A673 (cell line): ENCODE measurements around the gene LDLRAD3. TPM values are rescaled to one million over a fixed set of nuclear protein-coding genes. Genes with fewer than 3 reads are reported as not detected.
A peak's percentile ranks its signal among the peaks of the same experiment; 100 is the strongest.

Experiments
- BruUV-seq: library from RNA; stranded (reverse); fragments of 400-500 nt; replicated peaks from 2 replicates; lab custom pipeline; 2021; lab: Mats Ljungman, UMichigan
- CTCF ChIA-PET: fragments of 300-600 bp; sonication (Branson Sonifier 250); formaldehyde crosslinking; loops from one replicate; lab custom pipeline; 2022; ENCODE audit warnings: antibody characterized with exemption; lab: Charles Lee
- POLR2A ChIA-PET: fragments of 300-600 bp; sonication (Branson Sonifier 250); formaldehyde crosslinking; loops from one replicate; lab custom pipeline; 2022; ENCODE audit warnings: antibody characterized with exemption; ENCODE audit not compliant: low non-redundant PET; lab: Charles Lee
- DNase-seq: peaks from one replicate; pipeline ENCODE4 v3.0.0-alpha.2; 2015; ENCODE audit warnings: low spot score
- H3K27ac ChIP-seq: fragments of 200-600 bp; sonication (generic); 2 replicates; pipeline ENCODE4 v1.5.1; 2016; ENCODE audit warnings: mixed run types, low read depth, mild to moderate bottlenecking, mixed read lengths, antibody characterized with exemption, low read length; ENCODE audit not compliant: poor library complexity, severe bottlenecking
- H3K27me3 ChIP-seq: fragments of 200-600 bp; sonication (generic); replicated peaks from 2 replicates; pipeline ENCODE4 v1.6.1; 2017; ENCODE audit warnings: mixed run types, low read depth, mild to moderate bottlenecking, mixed read lengths, antibody characterized with exemption, low read length; ENCODE audit not compliant: insufficient read depth, poor library complexity
- H3K36me3 ChIP-seq: fragments of 200-600 bp; sonication (generic); 2 replicates; pipeline ENCODE4 v1.6.1; 2016; ENCODE audit warnings: mixed run types, mild to moderate bottlenecking, mixed read lengths, antibody characterized with exemption, low read length; ENCODE audit not compliant: insufficient read depth, poor library complexity, severe bottlenecking
- H3K4me1 ChIP-seq: fragments of 200-600 bp; sonication (generic); 2 replicates; pipeline ENCODE4 v1.6.1; 2017; ENCODE audit warnings: mixed run types, mild to moderate bottlenecking, mixed read lengths, antibody characterized with exemption, low read length; ENCODE audit not compliant: insufficient read depth, poor library complexity, severe bottlenecking
- H3K4me3 ChIP-seq: fragments of 200-600 bp; sonication (generic); 2 replicates; pipeline ENCODE4 v1.5.1; 2016; ENCODE audit warnings: low read depth, mixed run types, mild to moderate bottlenecking, mixed read lengths, low read length; ENCODE audit not compliant: poor library complexity, severe bottlenecking
- H3K9me3 ChIP-seq: fragments of 200-600 bp; sonication (generic); 2 replicates; pipeline ENCODE4 v1.6.1; 2016; ENCODE audit warnings: mixed run types, low read depth, mild to moderate bottlenecking, mixed read lengths, antibody characterized with exemption, low read length; ENCODE audit not compliant: poor library complexity, severe bottlenecking
- EZH2 ChIP-seq: fragments of 200-600 bp; sonication (generic); IDR thresholded peaks from 2 replicates; pipeline ENCODE4 v1.6.1; 2017; ENCODE audit warnings: borderline replicate concordance, low read depth, mild to moderate bottlenecking, mixed read lengths, antibody characterized with exemption, low read length; ENCODE audit not compliant: poor library complexity, severe bottlenecking
- intact Hi-C: fragments of 100-400 bp; cut with micrococcal nuclease; formaldehyde crosslinking; loops from one replicate; pipeline ENCODE4 v1.10.0; 2022; ENCODE audit not compliant: unreplicated experiment
- total RNA-seq: library from RNA; stranded (reverse); gene quantifications from 2 replicates; pipeline ENCODE4 v1.2.3, GENCODE V29; 2021
- TF ChIP-seq, protein P1 (sequence below): fragments of 300-800, 200-600 bp; sonication (generic); conservative IDR thresholded peaks from 2 replicates; pipeline ENCODE4 v1.5.1; 2017; ENCODE audit warnings: low read depth, mild to moderate bottlenecking, antibody characterized with exemption, low read length, moderate library complexity, mixed read lengths

The LDLRAD3 gene
- total RNA-seq, 1 experiment from 2014 or later, result 13.1 TPM

DNA sequence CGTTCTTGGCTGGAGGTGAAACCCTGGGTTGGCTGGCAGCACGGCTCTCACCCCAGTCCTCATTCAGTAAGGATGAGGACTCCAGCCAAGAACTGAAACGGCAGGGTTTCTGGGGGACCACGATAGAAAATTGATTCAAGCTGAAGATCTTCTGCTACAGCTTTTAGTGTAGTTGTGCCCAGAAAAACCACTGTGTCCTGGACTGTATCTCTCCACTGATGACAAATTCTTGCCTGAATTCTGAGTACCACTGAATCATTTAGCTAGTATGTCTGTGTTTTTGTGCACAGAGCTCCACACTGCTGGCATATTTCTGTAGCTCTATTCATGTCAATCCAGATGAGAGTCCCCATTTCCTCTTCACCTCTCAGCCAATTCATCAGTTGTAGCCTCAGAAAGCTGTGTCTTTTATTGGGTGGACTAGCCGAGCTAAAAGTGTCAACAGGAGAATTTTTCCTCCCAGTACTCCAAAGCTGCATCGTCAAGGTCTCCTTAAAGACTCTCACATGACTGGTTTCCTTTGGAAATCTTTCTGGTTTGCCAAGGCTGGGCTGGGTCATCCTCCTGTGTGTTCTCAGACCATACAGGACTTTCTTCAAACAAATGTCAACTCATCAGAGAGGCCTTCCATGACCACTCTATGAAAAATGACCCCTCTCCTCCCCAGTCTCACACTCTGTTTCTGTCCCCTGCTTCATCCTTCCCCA is 144.6 kb downstream of the LDLRAD3 start:
- POLR2A ChIA-PET, result no interaction called here
- no peak for DNase-seq
- Histone ChIP-seq H3K4me1 (peaks cover 11% of the 10 kb centered on the region), H3K27me3 (no peaks in the 10 kb centered on the region), H3K4me3 (no peak overlapping the region), H3K9me3 (no peaks in the 10 kb centered on the region), H3K36me3 (no peaks in the 10 kb centered on the region), H3K27ac (no peak overlapping the region)
- CTCF ChIA-PET, result interaction anchor here (1.4 kb wide), 1 partner anchor 171 kb away, joined by 6 read pairs; no protein-coding TSS in a partner anchor
- no TSS peak for BruUV-seq
- intact Hi-C loops, result no loop called here
- TF ChIP-seq EZH2, result no peak
- TF ChIP-seq, protein P1, sequence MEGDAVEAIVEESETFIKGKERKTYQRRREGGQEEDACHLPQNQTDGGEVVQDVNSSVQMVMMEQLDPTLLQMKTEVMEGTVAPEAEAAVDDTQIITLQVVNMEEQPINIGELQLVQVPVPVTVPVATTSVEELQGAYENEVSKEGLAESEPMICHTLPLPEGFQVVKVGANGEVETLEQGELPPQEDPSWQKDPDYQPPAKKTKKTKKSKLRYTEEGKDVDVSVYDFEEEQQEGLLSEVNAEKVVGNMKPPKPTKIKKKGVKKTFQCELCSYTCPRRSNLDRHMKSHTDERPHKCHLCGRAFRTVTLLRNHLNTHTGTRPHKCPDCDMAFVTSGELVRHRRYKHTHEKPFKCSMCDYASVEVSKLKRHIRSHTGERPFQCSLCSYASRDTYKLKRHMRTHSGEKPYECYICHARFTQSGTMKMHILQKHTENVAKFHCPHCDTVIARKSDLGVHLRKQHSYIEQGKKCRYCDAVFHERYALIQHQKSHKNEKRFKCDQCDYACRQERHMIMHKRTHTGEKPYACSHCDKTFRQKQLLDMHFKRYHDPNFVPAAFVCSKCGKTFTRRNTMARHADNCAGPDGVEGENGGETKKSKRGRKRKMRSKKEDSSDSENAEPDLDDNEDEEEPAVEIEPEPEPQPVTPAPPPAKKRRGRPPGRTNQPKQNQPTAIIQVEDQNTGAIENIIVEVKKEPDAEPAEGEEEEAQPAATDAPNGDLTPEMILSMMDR, result no peak

DNA sequence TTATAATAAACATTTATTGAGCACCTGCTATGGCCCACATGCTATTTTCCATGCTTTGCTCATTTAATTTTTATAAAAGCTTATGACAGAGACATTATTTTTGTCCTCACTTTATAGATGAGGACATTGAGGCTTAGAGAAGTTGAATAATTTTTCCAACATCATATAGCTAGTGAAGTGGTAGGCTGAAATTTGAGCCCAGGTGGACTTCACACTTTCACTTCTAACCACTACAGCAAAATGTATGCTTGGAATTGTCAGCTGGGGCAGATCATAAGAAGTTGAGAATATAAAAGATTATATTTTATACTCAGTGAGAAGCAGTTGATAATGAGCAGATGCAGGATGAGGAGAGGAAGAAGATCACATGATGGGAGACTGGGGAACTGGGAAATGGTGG is 146.1 kb downstream of the LDLRAD3 start:
- CTCF ChIA-PET, result no interaction called here
- intact Hi-C loops, result no loop called here
- POLR2A ChIA-PET, result no interaction called here
- Histone ChIP-seq H3K27ac (no peak overlapping the region), H3K27me3 (no peaks in the 10 kb centered on the region), H3K36me3 (no peaks in the 10 kb centered on the region), H3K4me1 (peaks cover 11% of the 10 kb centered on the region), H3K4me3 (no peak overlapping the region), H3K9me3 (no peaks in the 10 kb centered on the region)
- DNase-seq, result no peak
- BruUV-seq, result no TSS peak
- no peak for TF ChIP-seq EZH2

DNA sequence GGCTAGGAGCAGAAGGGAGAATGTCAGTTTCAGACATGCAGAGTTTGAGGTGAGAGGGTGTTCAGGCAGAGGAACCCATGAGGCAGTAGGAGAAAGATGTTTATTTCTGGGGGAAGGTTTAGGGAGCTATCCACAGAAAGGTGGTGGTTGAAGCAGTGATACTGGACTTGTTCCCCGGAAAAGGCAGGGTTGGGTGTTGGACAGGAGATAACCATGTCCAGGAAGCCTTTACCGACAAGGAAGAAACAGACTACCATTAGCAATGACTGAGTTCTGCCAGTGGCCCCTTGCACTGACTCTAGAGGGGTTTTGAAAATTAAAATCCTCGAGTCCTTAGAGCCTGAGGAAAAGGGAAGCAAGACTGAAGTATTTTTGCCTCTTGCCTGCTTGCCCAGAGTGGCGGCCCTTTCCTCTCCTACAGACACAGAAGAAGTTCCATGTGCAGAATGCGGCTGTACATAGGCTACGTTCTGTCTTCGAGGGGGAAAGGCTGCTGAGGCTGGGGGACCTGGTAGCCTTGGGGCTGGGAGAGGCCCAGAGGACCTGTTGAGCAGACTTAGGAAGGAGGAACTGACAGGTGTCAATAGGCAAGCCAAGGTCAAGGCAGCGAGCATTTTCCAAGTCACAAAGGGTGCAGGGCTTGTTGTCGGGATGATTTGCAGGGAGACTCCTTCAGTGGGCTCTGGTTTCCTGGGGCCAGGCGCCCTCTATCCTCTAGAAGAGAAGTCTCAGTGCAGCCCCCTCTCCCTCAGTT is 146.7 kb downstream of the LDLRAD3 start:
- intact Hi-C loops, result no loop called here
- Histone ChIP-seq H3K27ac (no peak overlapping the region), H3K4me1 (peaks cover 11% of the 10 kb centered on the region), H3K9me3 (no peaks in the 10 kb centered on the region), H3K27me3 (no peaks in the 10 kb centered on the region), H3K36me3 (no peaks in the 10 kb centered on the region), H3K4me3 (no peak overlapping the region)
- no peak for TF ChIP-seq EZH2
- TF ChIP-seq, protein P1, result peak; percentile 30; the same call in 1 of the 2 replicates
- DNase-seq, result no peak
- ChIA-PET POLR2A (no interaction called here), CTCF (no interaction called here)
- BruUV-seq, result no TSS peak
